Ovary (tissue), 9 donors: Measurements from ENCODE around the gene STX8. TPM values are rescaled to one million over a fixed set of nuclear protein-coding genes. Genes with fewer than 3 reads are reported as not detected.

Experiments used
- DNase-seq, 5 donors: peaks; one replicate each; pipeline ENCODE4 v3.0.0-alpha.2; 2019 to 2020
- H3K27ac ChIP-seq, 2 donors: fragments of 200-600 bp; one replicate each; pipeline versions ENCODE4 v1.5.1 to v1.8.0; 2019 to 2022
- H3K27me3 ChIP-seq: fragments of 200-600 bp; one replicate; pipeline ENCODE4 v1.8.0; 2022
- H3K36me3 ChIP-seq: fragments of 200-600 bp; sonication (generic); one replicate; pipeline ENCODE4 v1.5.1; 2019
- H3K4me1 ChIP-seq: one replicate; pipeline ENCODE4 v1.8.1; 2013; ENCODE audit warnings: mild to moderate bottlenecking, moderate library complexity; ENCODE audit not compliant: insufficient read depth
- H3K4me3 ChIP-seq: fragments of 200-600 bp; sonication (generic); one replicate; pipeline ENCODE4 v1.5.1; 2017
- H3K9me3 ChIP-seq, 2 donors: fragments of 200-600 bp in 1 of 2; sonication (generic) in 1 of 2; one replicate each; pipeline versions ENCODE4 v1.5.1 to v1.8.1; 2013 to 2019; ENCODE audit warnings: mild to moderate bottlenecking in 1 of 2, moderate library complexity in 1 of 2
- CTCF ChIP-seq, 3 donors: fragments of 450-650 bp in 2 of 3; fragments of 200-600 bp in 1 of 3; IDR thresholded peaks; one replicate each; pipeline versions ENCODE4 v1.5.1 to v1.8.0; 2016 to 2022; ENCODE audit warnings: antibody characterized with exemption in 3 of 3, mild to moderate bottlenecking in 1 of 3
- EP300 ChIP-seq: sonication (generic); formaldehyde crosslinking; IDR thresholded peaks from one replicate; pipeline ENCODE4 v1.6.1; 2017; ENCODE audit warnings: antibody characterized with exemption
- POLR2A ChIP-seq: fragments of 450-650 bp; IDR thresholded peaks from one replicate; pipeline ENCODE4 v1.6.1; 2017; ENCODE audit warnings: antibody characterized with exemption, mild to moderate bottlenecking, moderate library complexity
- WGBS, 3 donors: extraction: QIAGEN DNeasy Blood & Tissue Kit in 1 of 3; methylation state at CpG; one replicate each; pipeline versions ENCODE4 v1.1.5 to v1.1.7; 2013 to 2017; 5-methylcytosine and 5-hydroxymethylcytosine counted together
- intact Hi-C, 4 donors: fragments of 100-400 bp; cut with DNase I; formaldehyde crosslinking; loops; one replicate each; pipeline versions ENCODE4 v1.11.0 to v1.15.1; 2022 to 2023
- polyA plus RNA-seq, 2 donors: library from polyadenylated mRNA; stranded (reverse); fragments of 200-250 nt in 1 of 2; fragments of 350-450 nt in 1 of 2; fragmentation: Illumina TruSeq in 1 of 2; extraction: RNeasy Lipid Tissue Mini Kit (QIAGEN cat#74804) in 1 of 2; gene quantifications; one replicate each; pipeline ENCODE4 v1.2.3, GENCODE V29; 2013 to 2014
- total RNA-seq, 7 donors: library from RNA; depleted of rRNA in 2 of 7; stranded (reverse); fragments of >200 nt in 2 of 7; fragmentation: NEBNext Ultra II Directional in 3 of 7; extraction: Animal tissue kit (Norgen Biotek cat#: 25700) in 3 of 7; gene quantifications; one replicate each; pipeline versions ENCODE4 v1.1.0 to v1.2.4, GENCODE V29; 2016 to 2023
- donor health status: DM: no; HTN: no; CAD: no; lungs with moderate emphysema.
- donor health status: DM: no; HTN: no; CAD: no.
- donor health status: Bipolar disorder and iron deficiency.
- donor health status: DM: yes; HTN: yes; CAD: no.
- donor health status: DM: no; HTN: no; CAD: no.
- donor health status: DM: yes; HTN: yes; CAD: no.

Gene STX8
- total and polyA plus RNA-seq, 9 donors: 37.6 to 112 (median 53.8) TPM

GRCh38 chr17:9324864-9325263 lies 250.8 kb downstream of the STX8 start:
- H3K36me3 ChIP-seq: no peaks in the 10 kb centered on the region
- H3K27me3 ChIP-seq: no peaks in the 10 kb centered on the region
- intact Hi-C loops: no loop called here
- H3K4me3 ChIP-seq: no peak overlapping the region
- no peak for DNase-seq
- no peaks in the 10 kb centered on the region for H3K9me3 ChIP-seq
- H3K27ac ChIP-seq: no peak overlapping the region
- TF ChIP-seq CTCF (IDR thresholded peaks at IDR 0.05): no peak
- TF ChIP-seq POLR2A: no peak
- TF ChIP-seq EP300: no peak
- WGBS, 3 donors: 94 to 97% (median 97%) methylated on average over 4 of the region's 4 CpGs
- H3K4me1 ChIP-seq: no peaks in the 10 kb centered on the region

- TF ChIP-seq CTCF (IDR thresholded peaks at IDR 0.05) (no peak), EP300 (no peak), POLR2A (no peak)
- H3K4me3 ChIP-seq: no peak overlapping the region
- no peaks in the 10 kb centered on the region for H3K36me3 ChIP-seq
- H3K9me3 ChIP-seq: no peaks in the 10 kb centered on the region
- H3K4me1 ChIP-seq: no peaks in the 10 kb centered on the region
- intact Hi-C loops: no loop called here
- no peak for DNase-seq
- no peak overlapping the region for H3K27ac ChIP-seq
- H3K27me3 ChIP-seq: no peaks in the 10 kb centered on the region
- 68 to 81% (median 75%) methylated on average over 2 of the region's 2 CpGs for WGBS, 3 donors
Measured at GRCh38 chr17:9322326-9322725, 253.3 kb downstream of the STX8 start.

- Histone ChIP-seq H3K36me3 (no peaks in the 10 kb centered on the region), H3K9me3 (no peaks in the 10 kb centered on the region), H3K27ac (no peak overlapping the region), H3K27me3 (no peaks in the 10 kb centered on the region), H3K4me3 (no peak overlapping the region), H3K4me1 (no peaks in the 10 kb centered on the region)
- DNase-seq: no peak
- intact Hi-C loops: no loop called here
- WGBS, 3 donors: 83 to 91% (median 88%) methylated on average over 5 of the region's 5 CpGs
- TF ChIP-seq EP300 (no peak), CTCF (IDR thresholded peaks at IDR 0.05) (no peak), POLR2A (no peak)
Measured at GRCh38 chr17:9321890-9322289, 253.7 kb downstream of the STX8 start.

GRCh38 chr17:9315360-9315759 lies 260.3 kb downstream of the STX8 start:
- 96 to 98% (median 97%) methylated on average over 5 of the region's 5 CpGs for WGBS, 3 donors
- H3K4me3 ChIP-seq: no peak overlapping the region
- intact Hi-C loops: no loop called here

More at GRCh38 chr17:9315360-9315759, 260.3 kb downstream of the STX8 start:
- Histone ChIP-seq H3K9me3 (no peaks in the 10 kb centered on the region), H3K36me3 (no peaks in the 10 kb centered on the region), H3K4me1 (no peaks in the 10 kb centered on the region), H3K27me3 (no peaks in the 10 kb centered on the region), H3K27ac (no peak overlapping the region)
- no peak for DNase-seq
- no peak for TF ChIP-seq POLR2A
- TF ChIP-seq CTCF (IDR thresholded peaks at IDR 0.05): no peak
- TF ChIP-seq EP300: no peak
